IPS DF 19.7 (cell line): ENCODE results near the gene NFKBIL1.
A peak's percentile ranks its signal among the peaks of the same experiment; 100 is the strongest.
"Not testable (repeated sequence)": the region's sequence is repeated elsewhere in the genome, so short reads cannot be mapped to it uniquely, and the experiment has no call there.

ENCODE experiments used
- DNase-seq: peaks from one replicate; pipeline ENCODE4 v3.0.0-alpha.2; 2013; ENCODE audit warnings: low read depth, low spot score

NFKBIL1 gene

GRCh38 chr6:31546958-31547726 is at the start of gene NFKBIL1:
Gene NFKBIL1 (plus strand): TSS chr6:31547608. CDS start chr6:31547695, 87 bp downstream.
- DNase-seq, result peak; percentile 97

GRCh38 chr6:31498748-31499147 is 48.7 kb upstream of the NFKBIL1 start:
- no peak for DNase-seq

- not testable (repeated sequence) for DNase-seq
Observed at GRCh38 chr6:31499648-31500047, 47.8 kb upstream of the NFKBIL1 start.

- DNase-seq, result no peak
Observed at GRCh38 chr6:31502586-31502985, 44.8 kb upstream of the NFKBIL1 start.

GRCh38 chr6:31509036-31509435 is 38.4 kb upstream of the NFKBIL1 start:
- not testable (repeated sequence) for DNase-seq

- DNase-seq, result no peak
Observed at GRCh38 chr6:31510007-31510406, 37.4 kb upstream of the NFKBIL1 start.

GRCh38 chr6:31513456-31514165 is 33.8 kb upstream of the NFKBIL1 start:
- no peak for DNase-seq

GRCh38 chr6:31521835-31522234 is 25.6 kb upstream of the NFKBIL1 start:
- no peak for DNase-seq

GRCh38 chr6:31525553-31525931 is 21.9 kb upstream of the NFKBIL1 start:
- DNase-seq, result no peak

- no peak for DNase-seq
Observed at GRCh38 chr6:31525932-31526591, 21.3 kb upstream of the NFKBIL1 start.

GRCh38 chr6:31528307-31528777 is 19.1 kb upstream of the NFKBIL1 start:
- DNase-seq, result no peak

GRCh38 chr6:31528821-31529328 is 18.5 kb upstream of the NFKBIL1 start, which contains the start of gene MCCD1:
Gene MCCD1 (plus strand): TSS chr6:31528962. CDS start chr6:31529015, 53 bp downstream.
- DNase-seq, result no peak

GRCh38 chr6:31529329-31530150 is 17.9 kb upstream of the NFKBIL1 start:
- DNase-seq, result no peak

- no peak for DNase-seq
Observed at GRCh38 chr6:31530659-31531058, 16.7 kb upstream of the NFKBIL1 start.

GRCh38 chr6:31531162-31531561 is 16.2 kb upstream of the NFKBIL1 start:
- no peak for DNase-seq

GRCh38 chr6:31531771-31532643 is 15.4 kb upstream of the NFKBIL1 start:
- DNase-seq, result no peak

GRCh38 chr6:31532644-31533454 is 14.6 kb upstream of the NFKBIL1 start:
- DNase-seq, result no peak

- no peak for DNase-seq
Observed at GRCh38 chr6:31533455-31533841, 14.0 kb upstream of the NFKBIL1 start.

GRCh38 chr6:31534011-31534410 is 13.4 kb upstream of the NFKBIL1 start:
- DNase-seq, result no peak
